DMS79 (cell line): ENCODE results near the gene TMEM54.

Experiments
- DNase-seq: peaks from one replicate; lab custom pipeline; 2025; lab: John Stamatoyannopoulos, UW

TMEM54 gene

GRCh38 chr1:32881871-32882850 lies 19.0 kb downstream of the TMEM54 start:
- DNase-seq: peak; percentile 8

DNA sequence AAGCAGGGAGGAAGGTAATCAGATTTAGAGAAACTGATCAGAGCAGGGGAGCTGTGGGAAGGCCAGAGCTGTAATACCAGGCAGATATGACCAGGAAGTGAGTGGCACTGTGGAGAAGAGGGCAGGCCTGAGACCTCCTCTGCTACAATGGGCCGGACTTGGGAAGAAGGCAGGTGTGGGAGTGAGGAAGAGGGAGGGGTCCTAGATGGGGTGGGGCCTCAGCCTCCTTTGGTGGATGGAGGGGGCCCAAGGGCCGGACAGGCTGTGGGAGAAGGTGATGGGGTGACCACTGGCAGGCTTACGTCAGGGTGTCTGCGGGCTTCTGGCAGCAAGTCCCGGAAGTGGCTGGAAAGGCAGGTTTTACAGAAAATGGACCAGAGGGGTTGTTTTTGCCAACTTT lies 19.9 kb downstream of the TMEM54 start:
- DNase-seq: no peak

DNA sequence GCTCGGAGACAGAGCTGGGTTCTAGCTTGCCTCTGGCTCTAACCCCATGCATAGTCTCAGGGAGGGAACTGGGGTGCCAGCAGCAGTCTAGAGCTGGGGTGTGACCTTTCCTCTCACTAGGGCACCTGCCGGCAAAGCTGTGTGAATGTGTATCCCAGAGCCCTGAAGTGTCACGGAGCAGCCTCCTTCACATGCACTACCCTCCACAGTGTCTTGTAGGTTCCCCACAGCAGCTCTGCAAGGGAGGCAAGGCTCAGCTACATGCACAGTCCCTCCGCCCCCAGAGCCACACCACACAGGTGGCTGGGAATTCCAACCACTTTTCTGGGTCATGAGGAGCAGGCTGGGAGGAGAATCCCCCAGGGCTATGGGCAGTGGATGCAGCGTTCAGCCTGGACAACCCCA lies 22.6 kb downstream of the TMEM54 start:
- no peak for DNase-seq

- DNase-seq: peak; percentile 20
These were observed 23.0 kb downstream of the TMEM54 start for GRCh38 chr1:32878183-32878582.

- DNase-seq: peak; percentile 60
These were observed 23.7 kb downstream of the TMEM54 start for GRCh38 chr1:32877211-32878110.

DNA sequence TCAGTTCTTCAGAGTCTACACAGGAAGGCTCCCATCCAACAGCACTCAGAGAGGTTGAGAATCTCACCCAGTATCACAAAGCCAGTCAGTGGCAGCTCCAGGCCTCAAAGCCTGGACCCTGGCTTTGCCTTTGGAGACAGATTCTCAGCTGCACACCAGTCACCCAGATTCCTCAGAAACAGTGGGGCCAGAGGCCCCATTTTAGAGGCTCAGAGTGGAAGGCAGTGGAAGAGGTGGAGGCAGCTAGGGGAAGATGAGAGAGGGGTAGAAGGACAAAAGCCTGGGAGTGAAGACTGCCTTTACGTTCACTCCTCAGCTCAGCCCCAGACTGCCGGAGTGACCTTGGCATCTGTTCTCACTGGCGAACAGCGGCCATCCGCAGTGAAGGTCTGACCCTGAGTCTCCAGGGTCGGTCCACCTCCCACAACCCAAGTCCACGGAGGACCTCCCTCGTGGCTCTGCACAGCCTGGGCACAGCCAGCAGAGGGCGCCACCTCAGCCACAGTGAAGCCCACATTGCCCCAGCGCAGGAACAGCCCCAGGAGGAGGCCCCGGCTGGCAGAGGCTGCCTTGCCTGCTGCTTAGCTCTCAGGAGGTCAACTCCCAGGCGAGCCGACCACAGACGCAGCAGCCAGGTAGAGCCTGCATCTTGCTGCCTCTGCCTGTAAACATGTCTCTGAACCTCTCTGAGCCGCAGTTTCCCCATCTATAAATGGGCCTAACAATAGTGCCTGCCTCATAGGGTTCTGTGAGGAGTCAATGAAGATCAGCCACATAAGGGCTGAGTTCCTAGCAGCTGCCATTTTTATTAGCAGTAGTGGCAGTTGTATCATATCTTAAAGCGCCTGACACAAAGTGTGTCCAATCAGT lies 24.6 kb downstream of the TMEM54 start:
- DNase-seq: peak; percentile 6

GRCh38 chr1:32874860-32875752 lies 26.1 kb downstream of the TMEM54 start:
- DNase-seq: no peak

DNA sequence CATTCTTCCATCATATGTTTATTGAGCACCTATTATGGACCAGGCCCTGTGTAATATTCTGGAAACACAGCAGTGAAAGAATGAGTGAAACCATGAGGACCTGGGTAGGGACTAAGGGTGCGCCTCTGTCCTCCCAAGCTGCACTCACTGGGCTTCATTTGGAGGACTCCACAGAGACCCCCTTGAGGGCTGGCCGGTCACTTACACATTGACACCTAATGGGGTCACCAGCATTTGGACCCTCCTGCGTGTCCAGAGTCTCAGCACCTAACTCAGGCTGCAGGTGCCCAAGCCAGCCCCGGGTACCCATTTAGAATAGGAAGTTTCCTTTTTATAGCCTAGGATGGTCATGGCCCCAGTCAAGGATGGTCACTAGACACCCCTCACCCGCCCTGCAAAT lies 27.7 kb downstream of the TMEM54 start:
- no peak for DNase-seq

DNA sequence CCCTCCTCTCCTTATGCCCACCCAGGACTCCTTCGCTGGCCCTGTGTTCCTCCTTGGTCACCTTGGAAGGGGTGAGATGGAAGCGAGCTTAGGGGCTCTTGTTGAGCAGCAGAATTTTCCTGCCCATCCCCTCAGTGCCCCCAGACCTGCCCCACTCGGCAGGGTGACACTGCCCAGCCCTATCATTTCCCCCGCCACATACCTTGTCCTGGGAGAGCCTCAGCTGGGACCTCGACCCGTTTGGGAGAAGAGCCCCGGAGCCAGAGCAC lies 29.1 kb downstream of the TMEM54 start:
- no peak for DNase-seq

DNA sequence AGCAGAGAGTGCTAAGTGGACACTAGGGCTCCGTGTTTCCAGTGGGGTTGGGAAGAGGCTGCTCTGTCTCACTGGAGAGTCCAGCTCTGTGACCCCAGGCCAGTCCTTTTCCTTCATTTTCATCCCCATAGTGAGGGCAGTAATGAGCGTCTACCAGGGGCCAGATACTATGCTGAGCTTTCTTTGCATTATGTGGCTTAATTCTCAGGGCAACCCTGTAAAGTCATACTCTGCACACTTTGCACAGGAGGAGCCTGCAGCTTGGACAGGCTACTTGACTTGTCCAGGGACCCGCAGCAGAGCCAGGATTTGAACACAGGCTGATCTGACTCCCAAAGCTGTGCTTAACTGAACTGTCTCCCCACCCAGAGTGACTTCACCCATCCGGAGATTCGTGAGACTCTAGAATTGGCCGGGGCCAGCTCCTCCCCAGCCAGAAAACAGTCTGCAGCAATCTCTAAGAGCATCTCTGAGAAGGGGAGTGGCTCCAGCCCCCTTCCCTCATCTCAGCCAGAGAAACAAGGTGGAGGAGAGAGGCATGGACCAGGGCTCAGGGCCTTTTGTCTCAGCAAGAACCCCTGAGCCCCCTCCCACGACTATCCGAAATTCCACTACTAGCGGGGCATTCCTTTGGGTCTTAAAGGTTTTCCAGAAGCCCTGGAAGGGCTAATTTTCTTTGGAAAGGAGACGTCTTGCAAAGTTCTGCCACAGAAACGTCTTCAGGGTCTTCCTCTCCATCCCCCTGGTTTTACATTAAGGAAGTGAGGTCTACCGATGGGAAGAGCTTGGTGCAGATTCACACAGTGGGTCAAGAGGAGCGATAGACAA lies 29.6 kb downstream of the TMEM54 start:
- DNase-seq: peak; percentile 15

GRCh38 chr1:32870615-32871363 lies 30.4 kb downstream of the TMEM54 start, which contains the start of gene FNDC5:
FNDC5 (minus strand) TSS chr1:32870912.
- DNase-seq: no peak

DNA sequence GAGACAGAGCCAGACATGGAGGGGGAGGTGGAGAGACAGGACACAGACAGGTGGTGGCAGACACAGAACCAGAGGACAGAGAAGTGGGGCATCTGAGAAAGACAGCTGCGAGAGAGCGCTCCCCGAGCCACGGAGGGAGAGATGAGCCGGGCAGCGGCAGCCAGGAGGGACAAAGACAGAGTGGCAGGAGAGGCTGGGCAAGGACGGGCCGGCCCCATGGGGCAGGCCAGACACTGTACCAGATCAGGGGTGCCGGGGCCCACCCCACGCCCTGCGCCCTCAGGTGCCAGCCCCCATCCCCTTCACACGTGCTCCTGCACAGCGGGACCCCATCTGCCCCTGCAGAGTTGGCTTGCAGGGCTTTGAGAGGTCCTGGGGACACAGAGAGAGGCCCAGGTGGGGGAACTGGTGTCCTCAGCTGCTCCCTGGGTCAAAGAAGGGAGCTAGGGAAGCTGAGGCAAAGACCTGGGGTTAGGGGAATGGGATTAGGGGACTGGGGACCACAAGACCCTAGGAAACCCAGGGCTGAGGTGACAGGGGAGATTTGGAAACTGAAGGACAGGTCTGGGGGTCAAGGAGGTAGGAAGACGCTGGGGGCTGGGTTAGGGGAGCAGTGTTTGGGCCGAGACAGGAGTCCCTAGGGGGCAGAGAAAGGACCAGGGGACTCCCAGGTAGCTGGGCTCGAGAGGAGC lies 31.1 kb downstream of the TMEM54 start:
- no peak for DNase-seq

GRCh38 chr1:32868806-32869455 lies 32.3 kb downstream of the TMEM54 start:
- no peak for DNase-seq

- DNase-seq: no peak
These were observed 33.1 kb downstream of the TMEM54 start for GRCh38 chr1:32868085-32868484.

- no peak for DNase-seq
These were observed 33.5 kb downstream of the TMEM54 start for GRCh38 chr1:32867671-32868070.

DNA sequence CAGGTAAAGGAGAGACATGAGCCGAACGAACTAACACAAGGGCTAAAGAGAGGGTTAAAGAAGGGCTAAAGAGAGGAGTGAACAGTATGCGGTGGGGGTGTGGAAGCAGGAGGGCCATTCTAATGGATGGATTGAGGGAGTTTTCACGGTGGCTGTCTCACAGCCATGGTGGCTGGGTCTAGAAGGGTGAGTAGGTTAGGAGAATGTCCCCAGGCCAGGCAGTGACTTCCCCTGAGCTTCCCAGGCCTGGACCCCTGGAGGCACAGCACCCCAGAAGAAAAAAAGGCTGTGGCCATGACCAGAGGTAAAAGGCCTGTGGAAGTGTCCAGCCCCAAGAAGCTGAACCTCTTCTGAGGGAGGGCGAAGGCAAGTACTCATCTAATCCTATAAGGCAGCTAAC lies 34.0 kb downstream of the TMEM54 start:
- no peak for DNase-seq

GRCh38 chr1:32865639-32866405 lies 35.4 kb downstream of the TMEM54 start:
- no peak for DNase-seq
